AG04450 (cell line): ENCODE results near the gene COLEC12. TPM values are rescaled to one million over a fixed set of nuclear protein-coding genes. Genes with fewer than 3 reads are reported as not detected.

Experiments
- CTCF ChIA-PET: fragments of 300-600, 350-600 bp; formaldehyde crosslinking; extraction: SDS; loops from one replicate; lab custom pipeline; 2022; ENCODE audit warnings: antibody characterized with exemption, inconsistent platforms; lab: Charles Lee
- POLR2A ChIA-PET: fragments of 350-600 bp; formaldehyde crosslinking; extraction: SDS; loops from one replicate; lab custom pipeline; 2021; ENCODE audit warnings: antibody characterized with exemption, inconsistent platforms; lab: Yijun Ruan, JAX
- DNase-seq: peaks from one replicate; pipeline ENCODE4 v3.0.0-alpha.2; 2011; ENCODE audit warnings: low read depth, low spot score
- H3K27ac ChIP-seq: one replicate; pipeline ENCODE4 v1.5.1; 2012; ENCODE audit warnings: low read depth, low read length, control low read depth
- H3K27me3 ChIP-seq: one replicate; pipeline ENCODE4 v1.6.0; 2012; ENCODE audit warnings: low read length; ENCODE audit not compliant: control insufficient read depth, insufficient read depth
- H3K4me3 ChIP-seq: 2 replicates; pipeline ENCODE4 v1.5.1; 2011; ENCODE audit warnings: mild to moderate bottlenecking, low read depth, low read length, control low read depth
- H3K9me3 ChIP-seq: 2 replicates; pipeline ENCODE4 v1.5.1; 2012; ENCODE audit warnings: low read length; ENCODE audit not compliant: control insufficient read depth, insufficient read depth
- polyA minus RNA-seq: library from RNA; depleted of rRNA, polyadenylated mRNA; stranded (reverse); fragments of >200 nt; gene quantifications from 2 replicates; pipeline ENCODE4 v1.2.3, GENCODE V29; 2011; rRNA and poly(A)+ RNA removed
- polyA plus RNA-seq: library from polyadenylated mRNA; depleted of rRNA; stranded (reverse); fragments of >200 nt; gene quantifications from 2 replicates; pipeline ENCODE4 v1.2.3, GENCODE V29; 2011; rRNA removed
- TF ChIP-seq, protein P1 (sequence below): IDR thresholded peaks from 2 replicates; pipeline ENCODE4 v1.5.1; 2011; ENCODE audit warnings: low read depth, low read length, control low read depth, inconsistent platforms

The COLEC12 gene
- 10.4 and 10.9 TPM in 2 replicates for polyA plus RNA-seq
- 7.3 and 7.8 TPM in 2 replicates for polyA minus RNA-seq

- peak within 1 kb of the TSS; percentile 64 for H3K4me3 ChIP-seq
- no peak for DNase-seq
These were observed at the start of gene COLEC12 for GRCh38 chr18:500632-501405. COLEC12 (minus strand) TSS chr18:500701; CDS start chr18:500514, 187 bp downstream.

GRCh38 chr18:549967-550366, 49.5 kb upstream of the COLEC12 start:
- H3K27ac ChIP-seq: no peak overlapping the region
- no peak overlapping the region for H3K4me3 ChIP-seq
- ChIA-PET POLR2A (no interaction called here), CTCF (no interaction called here)
- no peaks in the 10 kb centered on the region for H3K9me3 ChIP-seq
- peaks cover 19% of the 10 kb centered on the region for H3K27me3 ChIP-seq
- DNase-seq: no peak
- TF ChIP-seq, protein P1, sequence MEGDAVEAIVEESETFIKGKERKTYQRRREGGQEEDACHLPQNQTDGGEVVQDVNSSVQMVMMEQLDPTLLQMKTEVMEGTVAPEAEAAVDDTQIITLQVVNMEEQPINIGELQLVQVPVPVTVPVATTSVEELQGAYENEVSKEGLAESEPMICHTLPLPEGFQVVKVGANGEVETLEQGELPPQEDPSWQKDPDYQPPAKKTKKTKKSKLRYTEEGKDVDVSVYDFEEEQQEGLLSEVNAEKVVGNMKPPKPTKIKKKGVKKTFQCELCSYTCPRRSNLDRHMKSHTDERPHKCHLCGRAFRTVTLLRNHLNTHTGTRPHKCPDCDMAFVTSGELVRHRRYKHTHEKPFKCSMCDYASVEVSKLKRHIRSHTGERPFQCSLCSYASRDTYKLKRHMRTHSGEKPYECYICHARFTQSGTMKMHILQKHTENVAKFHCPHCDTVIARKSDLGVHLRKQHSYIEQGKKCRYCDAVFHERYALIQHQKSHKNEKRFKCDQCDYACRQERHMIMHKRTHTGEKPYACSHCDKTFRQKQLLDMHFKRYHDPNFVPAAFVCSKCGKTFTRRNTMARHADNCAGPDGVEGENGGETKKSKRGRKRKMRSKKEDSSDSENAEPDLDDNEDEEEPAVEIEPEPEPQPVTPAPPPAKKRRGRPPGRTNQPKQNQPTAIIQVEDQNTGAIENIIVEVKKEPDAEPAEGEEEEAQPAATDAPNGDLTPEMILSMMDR: no peak

More at GRCh38 chr18:500632-501405, at the start of gene COLEC12:
- POLR2A ChIA-PET: interaction anchor here (0.7 to 0.9 kb wide), 2 partner anchors 24 to 55 kb away, joined by 3 read pairs; no protein-coding TSS in a partner anchor
- Histone ChIP-seq H3K27me3 (peaks cover 38% of the 10 kb centered on the region), H3K27ac (no peak within 1 kb of the TSS), H3K9me3 (no peaks in the 10 kb centered on the region)
- CTCF ChIA-PET: interaction anchor here (0.7 kb wide), 1 partner anchor 75 kb away, joined by 7 read pairs; no protein-coding TSS in a partner anchor
- TF ChIP-seq, protein P1: no peak

DNA sequence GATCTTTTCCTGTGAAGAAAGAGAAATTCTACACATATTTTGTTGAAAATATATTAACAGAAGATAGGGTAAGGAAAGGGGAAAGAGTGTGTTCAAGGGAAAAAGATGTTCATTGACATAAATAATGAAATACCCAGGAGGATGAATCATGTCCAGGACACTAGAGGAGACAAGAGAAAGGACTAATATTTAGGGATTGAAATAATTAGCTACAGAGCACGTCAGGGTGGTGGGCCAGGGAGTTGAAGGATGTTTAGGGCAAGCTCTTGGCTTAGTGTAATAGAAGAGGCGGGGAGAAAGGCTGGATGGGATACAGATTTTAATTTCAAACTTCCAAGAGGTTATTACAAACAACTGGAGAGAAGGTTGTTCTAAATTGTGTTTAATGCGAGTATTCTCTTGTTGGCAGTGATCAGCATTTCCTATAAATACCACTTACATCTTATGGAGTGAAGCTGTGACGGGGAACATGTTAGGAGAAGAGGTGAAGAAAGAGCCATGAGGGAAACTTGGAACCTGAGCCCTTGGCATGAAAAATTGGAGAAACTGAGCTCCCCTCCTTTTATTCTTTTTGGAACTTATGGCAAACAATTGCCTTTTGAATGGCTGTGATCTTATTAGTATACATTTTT, 43.1 kb upstream of the COLEC12 start:
- no peak for DNase-seq
- Histone ChIP-seq H3K27ac (no peak overlapping the region), H3K4me3 (no peak overlapping the region), H3K27me3 (peaks cover 14% of the 10 kb centered on the region), H3K9me3 (no peaks in the 10 kb centered on the region)
- POLR2A ChIA-PET: no interaction called here
- CTCF ChIA-PET: interaction anchor here (0.7 kb wide), 1 partner anchor 55 kb away, joined by 3 read pairs; no protein-coding TSS in a partner anchor
- TF ChIP-seq, protein P1: no peak

DNA sequence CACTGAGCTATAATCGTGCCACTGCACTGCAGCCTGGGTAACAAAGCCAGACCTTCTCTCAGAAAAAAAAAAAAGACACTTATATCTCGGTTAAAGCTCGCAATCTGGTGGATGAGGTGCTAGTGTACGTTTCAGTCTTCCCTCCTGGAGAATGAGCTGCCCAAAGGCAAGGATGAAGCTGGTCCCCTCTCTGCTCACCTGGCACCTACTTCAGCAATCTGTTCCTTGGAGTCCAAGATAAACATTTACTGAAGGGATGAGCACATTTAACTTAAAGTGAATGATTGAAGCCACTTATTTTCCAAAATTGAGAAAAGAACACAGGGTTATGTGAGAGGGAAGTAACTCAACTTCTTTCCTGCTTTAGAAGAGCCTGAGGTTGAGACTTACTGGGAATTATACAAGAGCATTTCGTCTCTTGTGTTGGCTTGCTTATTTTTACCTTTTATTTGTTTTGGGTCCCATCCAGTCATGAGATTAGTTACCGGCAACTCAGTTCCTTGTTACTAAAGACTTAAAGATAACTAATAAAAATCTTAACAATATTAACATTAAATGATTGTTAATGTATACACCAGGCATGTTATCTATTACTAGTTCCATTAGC, 33.6 kb upstream of the COLEC12 start:
- Histone ChIP-seq H3K27ac (no peak overlapping the region), H3K9me3 (no peaks in the 10 kb centered on the region), H3K27me3 (no peaks in the 10 kb centered on the region), H3K4me3 (no peak overlapping the region)
- ChIA-PET POLR2A (no interaction called here), CTCF (no interaction called here)
- TF ChIP-seq, protein P1: no peak
- DNase-seq: no peak
